ENCODE measurements around the gene ZNF554.
"Not testable (repeated sequence)": the region's sequence is repeated elsewhere in the genome, so short reads cannot be mapped to it uniquely, and the experiment has no call there.

ZNF554 gene

DNA sequence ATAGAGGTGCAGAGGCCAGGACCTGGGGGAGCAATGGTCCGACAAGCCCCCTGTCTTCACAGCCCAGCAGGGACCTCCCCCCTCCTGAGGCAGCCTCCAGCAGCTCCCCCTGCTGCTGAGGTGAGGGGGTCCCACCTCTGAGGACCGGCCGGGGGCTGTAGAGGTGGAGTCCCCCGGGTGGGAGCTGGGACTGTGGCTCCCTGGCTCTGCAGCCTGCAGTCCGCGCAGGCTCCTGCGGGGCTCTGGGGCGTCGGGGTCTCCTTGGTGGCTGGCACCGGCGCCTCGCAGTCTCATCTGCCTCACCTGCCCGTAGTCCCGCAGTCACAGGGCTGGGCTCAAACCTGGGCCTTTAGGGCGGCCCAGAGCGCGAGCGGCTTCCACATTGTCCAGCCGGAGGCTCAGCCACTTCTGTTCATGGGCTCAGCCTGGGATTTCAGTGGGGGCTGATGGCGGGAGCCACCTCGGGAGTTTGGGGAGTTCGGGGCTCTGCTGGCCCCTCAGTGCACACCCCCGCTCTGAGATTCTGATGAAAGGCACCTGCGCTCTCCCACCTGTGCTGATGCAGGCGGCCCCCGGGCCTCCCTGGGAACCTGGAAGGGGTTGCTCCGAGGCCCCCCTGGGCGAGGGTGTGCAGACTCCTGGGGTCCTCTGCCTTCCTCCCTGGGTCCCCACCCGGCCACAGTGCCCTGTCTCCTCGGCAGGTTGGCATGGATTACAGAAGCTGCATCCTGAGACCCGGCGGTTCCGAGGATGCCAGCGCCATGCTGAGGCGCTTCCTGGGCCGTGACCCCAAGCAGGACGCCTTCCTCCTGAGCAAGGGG lies 7.0 kb upstream of the ZNF554 start:
- TF ChIP-seq, protein P1, sequence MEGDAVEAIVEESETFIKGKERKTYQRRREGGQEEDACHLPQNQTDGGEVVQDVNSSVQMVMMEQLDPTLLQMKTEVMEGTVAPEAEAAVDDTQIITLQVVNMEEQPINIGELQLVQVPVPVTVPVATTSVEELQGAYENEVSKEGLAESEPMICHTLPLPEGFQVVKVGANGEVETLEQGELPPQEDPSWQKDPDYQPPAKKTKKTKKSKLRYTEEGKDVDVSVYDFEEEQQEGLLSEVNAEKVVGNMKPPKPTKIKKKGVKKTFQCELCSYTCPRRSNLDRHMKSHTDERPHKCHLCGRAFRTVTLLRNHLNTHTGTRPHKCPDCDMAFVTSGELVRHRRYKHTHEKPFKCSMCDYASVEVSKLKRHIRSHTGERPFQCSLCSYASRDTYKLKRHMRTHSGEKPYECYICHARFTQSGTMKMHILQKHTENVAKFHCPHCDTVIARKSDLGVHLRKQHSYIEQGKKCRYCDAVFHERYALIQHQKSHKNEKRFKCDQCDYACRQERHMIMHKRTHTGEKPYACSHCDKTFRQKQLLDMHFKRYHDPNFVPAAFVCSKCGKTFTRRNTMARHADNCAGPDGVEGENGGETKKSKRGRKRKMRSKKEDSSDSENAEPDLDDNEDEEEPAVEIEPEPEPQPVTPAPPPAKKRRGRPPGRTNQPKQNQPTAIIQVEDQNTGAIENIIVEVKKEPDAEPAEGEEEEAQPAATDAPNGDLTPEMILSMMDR (IDR thresholded peaks at IDR 0.05; ENCODE audit: low read length, missing control alignments), result no peak
- no peak overlapping the region for H3K4me3 ChIP-seq (replicated peaks; ENCODE audit: low read depth, low read length)
- DNase-seq (ENCODE audit: low read depth), result no peak

DNA sequence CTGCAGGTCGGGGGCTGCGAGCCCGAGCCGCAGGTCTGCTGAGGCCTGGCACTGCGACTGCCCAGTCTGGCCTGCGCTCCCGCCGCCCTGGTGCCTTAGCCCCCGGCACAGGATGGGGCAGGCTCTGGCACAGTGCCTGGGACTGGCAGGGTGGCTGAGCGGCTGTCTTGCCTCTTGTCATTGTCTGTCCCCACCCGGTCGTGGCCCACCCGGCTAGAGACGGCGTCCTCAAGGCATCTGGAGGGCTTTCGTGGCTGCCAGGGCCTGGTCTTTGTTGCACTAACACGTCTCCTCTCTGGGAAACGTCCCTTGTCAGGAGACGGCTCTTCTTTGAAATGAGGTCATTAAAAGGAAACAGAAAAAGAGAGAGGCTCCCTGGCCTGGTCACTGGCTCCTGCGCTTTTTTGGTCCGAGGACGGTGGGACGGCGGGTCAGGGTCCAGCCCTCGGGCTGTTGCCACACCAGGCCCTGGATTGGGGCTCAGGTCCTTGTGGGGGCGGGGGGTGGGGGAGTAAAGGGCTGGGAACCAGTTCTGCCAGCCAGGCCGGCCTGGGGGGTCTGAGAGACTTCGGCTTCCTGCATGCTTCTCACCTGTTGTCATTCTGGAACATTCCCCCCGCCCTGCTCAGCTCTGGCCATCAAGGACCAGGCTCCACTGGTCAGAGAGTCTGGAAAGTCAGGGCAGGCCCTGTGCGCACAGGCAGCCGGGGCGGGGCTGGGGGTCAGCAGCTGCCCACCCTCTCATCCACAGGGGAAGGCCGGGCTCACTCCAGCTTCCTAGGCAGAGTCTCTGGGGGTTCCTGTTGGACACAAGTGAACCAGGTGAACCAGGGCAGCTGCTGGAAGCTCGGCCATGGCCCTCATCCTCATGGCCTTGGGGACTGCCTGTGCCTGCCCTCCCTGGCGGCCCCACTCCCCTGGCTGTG lies 6.2 kb upstream of the ZNF554 start:
- H3K4me3 ChIP-seq (replicated peaks; ENCODE audit: low read depth, low read length), result no peak overlapping the region
- no peak for DNase-seq (ENCODE audit: low read depth)
- TF ChIP-seq, protein P1 (IDR thresholded peaks at IDR 0.05; ENCODE audit: low read length, missing control alignments), result no peak

DNA sequence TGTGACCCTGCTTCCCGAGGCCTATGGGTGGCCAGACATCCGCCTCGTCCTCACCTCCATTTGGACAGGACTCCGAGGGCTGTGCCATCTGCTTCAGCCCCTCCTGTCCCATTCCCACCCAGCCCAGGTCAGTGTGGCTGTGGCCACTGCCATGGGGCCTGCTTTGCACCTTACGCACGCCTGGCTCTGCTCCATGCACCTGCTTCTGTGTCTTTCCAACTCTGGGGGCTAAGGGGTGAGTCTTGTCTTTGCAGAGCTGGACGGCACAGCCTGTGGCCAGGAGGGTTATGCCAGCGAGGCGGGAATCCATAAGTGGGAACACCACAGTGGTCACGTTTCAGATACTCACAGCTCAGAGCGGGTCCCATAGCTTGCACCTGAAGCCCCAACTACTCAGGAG lies 5.2 kb upstream of the ZNF554 start:
- H3K4me3 ChIP-seq (replicated peaks; ENCODE audit: low read depth, low read length), result no peak overlapping the region
- TF ChIP-seq, protein P1 (IDR thresholded peaks at IDR 0.05; ENCODE audit: low read length, missing control alignments), result no peak
- no peak for DNase-seq (ENCODE audit: low read depth)

DNA sequence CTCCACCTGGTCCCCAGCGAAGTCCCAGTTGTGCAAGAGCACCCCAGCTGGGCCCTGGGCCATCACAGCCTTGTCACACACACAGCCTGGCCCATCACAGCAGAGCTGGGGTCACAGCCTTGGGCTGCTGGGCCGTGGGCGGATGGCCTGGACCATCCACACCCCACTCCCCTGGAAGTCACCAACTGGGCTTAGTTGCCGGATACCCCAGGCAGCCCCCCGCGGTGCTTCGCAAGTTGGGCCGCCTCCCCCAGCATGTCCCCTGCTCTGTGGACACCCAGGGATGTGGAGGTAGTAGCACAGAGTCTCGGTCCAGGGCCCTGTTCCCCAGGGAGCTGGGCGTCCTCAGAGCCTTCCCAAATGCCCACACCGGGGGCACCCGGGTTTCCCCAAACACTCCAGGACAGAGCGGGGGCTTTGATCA lies 4.5 kb upstream of the ZNF554 start:
- H3K4me3 ChIP-seq (replicated peaks; ENCODE audit: low read depth, low read length), result no peak overlapping the region
- DNase-seq (ENCODE audit: low read depth), result no peak

DNA sequence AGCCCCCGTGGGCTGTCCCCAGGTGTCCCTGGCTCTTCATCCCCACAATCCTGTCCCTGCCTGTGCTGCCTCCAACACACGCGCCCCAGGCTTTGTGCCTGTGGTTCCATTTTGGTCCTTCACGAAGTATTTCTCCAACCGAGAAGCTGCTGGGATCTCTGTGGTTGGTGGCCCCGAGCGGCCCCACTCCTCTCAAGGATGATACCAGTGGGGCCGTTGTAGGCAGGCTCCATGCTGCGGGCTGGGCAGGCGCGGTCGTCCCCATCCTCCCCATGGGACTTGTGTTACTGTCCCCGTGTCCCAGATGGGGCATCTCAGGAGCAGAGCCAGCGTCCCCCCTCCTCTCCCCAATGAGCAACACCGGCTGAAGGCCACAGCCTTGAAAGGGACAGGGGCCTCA lies 3.7 kb upstream of the ZNF554 start:
- H3K4me3 ChIP-seq (replicated peaks; ENCODE audit: low read depth, low read length), result no peak overlapping the region
- TF ChIP-seq, protein P1 (IDR thresholded peaks at IDR 0.05; ENCODE audit: low read length, missing control alignments), result no peak
- DNase-seq (ENCODE audit: low read depth), result no peak

More for the DNA sequence above, 4.5 kb upstream of the ZNF554 start:
- TF ChIP-seq, protein P1 (IDR thresholded peaks at IDR 0.05; ENCODE audit: low read length, missing control alignments), result no peak

DNA sequence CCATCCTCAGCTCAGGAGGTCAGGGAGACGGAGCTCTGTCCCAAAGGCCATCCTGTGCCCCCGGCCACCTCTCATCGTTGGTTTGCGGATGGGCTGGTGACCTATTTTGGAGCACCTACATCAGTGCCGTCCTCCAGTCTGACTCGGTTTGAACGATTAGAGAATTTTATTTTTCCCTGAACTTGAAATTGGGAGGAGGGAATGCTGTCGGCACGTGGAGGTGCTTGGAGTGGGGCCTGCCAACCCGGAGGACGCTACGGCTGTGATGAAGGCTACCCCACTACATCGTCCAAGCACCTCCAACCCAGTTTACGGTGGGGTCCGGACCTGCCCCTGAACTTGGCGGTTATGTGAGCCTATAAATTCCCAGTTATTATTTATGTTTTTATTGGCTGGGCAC lies 3.0 kb upstream of the ZNF554 start:
- DNase-seq (ENCODE audit: low read depth), result no peak
- H3K4me3 ChIP-seq (replicated peaks; ENCODE audit: low read depth, low read length), result no peak overlapping the region
- TF ChIP-seq, protein P1 (IDR thresholded peaks at IDR 0.05; ENCODE audit: low read length, missing control alignments), result no peak

DNA sequence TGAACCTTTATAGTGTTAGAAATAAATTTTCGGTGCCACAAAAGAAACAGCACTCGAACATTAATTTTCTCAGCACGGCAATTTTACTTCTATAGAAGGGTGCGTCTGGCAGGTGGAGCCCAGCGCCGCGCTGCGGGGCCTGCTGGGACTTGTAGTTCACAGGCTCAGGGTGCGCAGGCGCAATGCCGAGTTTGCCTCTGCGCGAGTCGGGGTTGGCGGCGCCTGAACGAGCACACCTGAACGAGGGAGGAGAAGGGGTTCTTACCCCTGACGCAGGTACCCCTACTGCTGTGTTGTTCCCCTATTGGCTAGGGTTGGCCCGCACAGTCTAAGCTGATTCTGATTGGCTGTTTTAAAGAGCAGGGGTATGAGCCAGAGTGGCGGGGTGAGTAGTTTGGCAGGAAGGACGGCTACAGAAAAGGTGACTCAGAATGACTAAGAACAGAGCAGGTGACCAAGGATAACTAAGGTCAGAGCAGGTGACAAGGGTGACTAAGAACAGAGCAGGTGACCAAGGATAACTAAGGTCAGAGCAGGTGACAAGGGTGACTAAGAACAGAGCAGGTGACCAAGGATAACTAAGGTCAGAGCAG lies 2.3 kb upstream of the ZNF554 start:
- not testable (repeated sequence) for DNase-seq (ENCODE audit: low read depth)

More for the DNA sequence above, 2.3 kb upstream of the ZNF554 start:
- H3K4me3 ChIP-seq (replicated peaks; ENCODE audit: low read depth, low read length), result not testable (repeated sequence)

Measured in fibroblast of pulmonary artery (primary cell).